SIG-M5 (cell line): ENCODE measurements around the gene TDRD9.
"Not testable (repeated sequence)": the region's sequence is repeated elsewhere in the genome, so short reads cannot be mapped to it uniquely, and the experiment has no call there.

ENCODE experiments used
- DNase-seq: peaks from one replicate; lab custom pipeline; 2025; lab: John Stamatoyannopoulos, UW

TDRD9 gene

GRCh38 chr14:103928011-103928890 is at the start of gene TDRD9:
TSS of gene TDRD9 (plus strand) at chr14:103928456. CDS start at chr14:103928510, 54 bp downstream.
- DNase-seq = no peak

GRCh38 chr14:103879118-103879569 is 49.1 kb upstream of the TDRD9 start:
- DNase-seq = no peak

GRCh38 chr14:103879570-103880347 is 48.5 kb upstream of the TDRD9 start:
- DNase-seq = no peak

- no peak for DNase-seq
Measured at GRCh38 chr14:103880348-103881267, 47.6 kb upstream of the TDRD9 start.

GRCh38 chr14:103881268-103882201 is 46.7 kb upstream of the TDRD9 start:
- no peak for DNase-seq

- DNase-seq = no peak
Measured at GRCh38 chr14:103882503-103883262, 45.6 kb upstream of the TDRD9 start.

- no peak for DNase-seq
Measured at GRCh38 chr14:103883263-103883523, 45.1 kb upstream of the TDRD9 start.

GRCh38 chr14:103884854-103885253 is 43.4 kb upstream of the TDRD9 start:
- DNase-seq = no peak

- no peak for DNase-seq
Measured at GRCh38 chr14:103885509-103885932, 42.7 kb upstream of the TDRD9 start.

GRCh38 chr14:103886304-103887169 is 41.7 kb upstream of the TDRD9 start:
- DNase-seq = no peak

- no peak for DNase-seq
Measured at GRCh38 chr14:103887170-103887501, 41.1 kb upstream of the TDRD9 start.

GRCh38 chr14:103887557-103888115 is 40.6 kb upstream of the TDRD9 start:
- DNase-seq = no peak

- not testable (repeated sequence) for DNase-seq
Measured at GRCh38 chr14:103889002-103889312, 39.3 kb upstream of the TDRD9 start.

- no peak for DNase-seq
Measured at GRCh38 chr14:103889313-103890051, 38.8 kb upstream of the TDRD9 start.

GRCh38 chr14:103890052-103890371 is 38.2 kb upstream of the TDRD9 start:
- DNase-seq = no peak

GRCh38 chr14:103890821-103891666 is 37.2 kb upstream of the TDRD9 start:
- DNase-seq = no peak

GRCh38 chr14:103891667-103892215 is 36.5 kb upstream of the TDRD9 start:
- DNase-seq = no peak
